HCT116 (cell line): ENCODE data around the gene ADK.

Experiments
- ATF3 ChIP-seq: IDR thresholded peaks from 2 replicates; pipeline ENCODE4 v1.6.1; 2012
- CTCF ChIP-seq, 3 experiments: fragments of 200-600 bp in 1 of 3; sonication (generic) in 1 of 3; IDR thresholded peaks in 2 of 3; conservative IDR thresholded peaks in 1 of 3; 2 replicates each; pipeline ENCODE4 v1.5.1; 2012 to 2017; ENCODE audit warnings: low read depth in 2 of 3, low read length in 2 of 3, antibody characterized with exemption in 1 of 3, borderline replicate concordance in 1 of 3, control low read depth in 1 of 3, mild to moderate bottlenecking in 1 of 3, mixed read lengths in 1 of 3, mixed run types in 1 of 3, moderate library complexity in 1 of 3; ENCODE audit not compliant: insufficient read depth in 1 of 3
- POLR2AphosphoS5 ChIP-seq: IDR thresholded peaks from 2 replicates; pipeline ENCODE4 v1.6.1; 2011; ENCODE audit warnings: mild to moderate bottlenecking, low read depth, low read length, moderate library complexity
- TCF7L2 ChIP-seq: IDR thresholded peaks from 2 replicates; pipeline ENCODE4 v1.7.0; 2011; ENCODE audit warnings: borderline replicate concordance, inconsistent platforms; ENCODE audit not compliant: insufficient read depth, insufficient read length; ENCODE audit errors: extremely low read depth

GRCh38 chr10:74705358-74705980, 554.4 kb downstream of the ADK start:
- TF ChIP-seq CTCF (IDR thresholded peaks at IDR 0.05 in 2 of 3, conservative IDR thresholded peaks at IDR 0.05 in 1 of 3; ENCODE audit: borderline replicate concordance in 1 of 3, insufficient read depth in 1 of 3, low read depth in 2 of 3, low read length in 2 of 3) (no peak), POLR2AphosphoS5 (no peak), ATF3 (no peak), TCF7L2 (no peak)
